OCI-LY7 (cell line): ENCODE results near the gene TMEM154. TPM values are rescaled to one million over a fixed set of nuclear protein-coding genes. Genes with fewer than 3 reads are reported as not detected.

Experiments used
- BruUV-seq: library from RNA; stranded (reverse); fragments of 400-500 nt; replicated peaks from 2 replicates; lab custom pipeline; 2021; lab: Mats Ljungman, UMichigan
- CTCF ChIA-PET: fragments of 300-600 bp; sonication (Branson Sonifier 250); formaldehyde crosslinking; loops from one replicate; lab custom pipeline; 2022; ENCODE audit warnings: antibody characterized with exemption; ENCODE audit not compliant: unreplicated experiment; lab: Charles Lee
- POLR2A ChIA-PET: fragments of 300-600 bp; sonication (Branson Sonifier 250); formaldehyde crosslinking; loops from one replicate; lab custom pipeline; 2022; ENCODE audit warnings: antibody characterized with exemption; lab: Charles Lee
- DNase-seq: peaks from one replicate; pipeline ENCODE4 v3.0.0-alpha.2; 2015; ENCODE audit warnings: low spot score
- H2AFZ ChIP-seq: fragments of 200-600 bp; sonication (generic), shearing (Covaris generic); 2 replicates; pipeline ENCODE4 v1.6.1; 2014; ENCODE audit warnings: mild to moderate bottlenecking, antibody characterized with exemption, low read length, moderate library complexity
- H3K27ac ChIP-seq: fragments of 200-600 bp; sonication (generic); 2 replicates; pipeline ENCODE4 v1.5.1; 2014; ENCODE audit warnings: mixed run types, low read depth, mild to moderate bottlenecking, moderate library complexity, low read length, inconsistent platforms; ENCODE audit not compliant: poor library complexity, severe bottlenecking
- H3K36me3 ChIP-seq: fragments of 200-600 bp; sonication (generic); 2 replicates; pipeline ENCODE4 v1.6.1; 2014; ENCODE audit warnings: mild to moderate bottlenecking, antibody characterized with exemption, low read length, moderate library complexity, mixed read lengths; ENCODE audit not compliant: insufficient read depth
- H3K4me1 ChIP-seq: fragments of 200-600 bp; sonication (generic); 2 replicates; pipeline ENCODE4 v1.5.1; 2014; ENCODE audit warnings: mild to moderate bottlenecking, low read length; ENCODE audit not compliant: insufficient read depth, poor library complexity, severe bottlenecking
- H3K4me2 ChIP-seq: fragments of 200-600 bp; sonication (generic); 2 replicates; pipeline ENCODE4 v1.6.1; 2014; ENCODE audit warnings: mild to moderate bottlenecking, low read length
- H3K4me3 ChIP-seq: fragments of 200-600 bp; sonication (generic); 2 replicates; pipeline ENCODE4 v1.5.1; 2014; ENCODE audit warnings: mild to moderate bottlenecking, low read depth, low read length; ENCODE audit not compliant: poor library complexity, severe bottlenecking
- H3K79me2 ChIP-seq: fragments of 200-600 bp; sonication (generic); 2 replicates; pipeline ENCODE4 v1.6.1; 2016; ENCODE audit warnings: low read depth, mild to moderate bottlenecking, low read length, moderate library complexity, mixed read lengths; ENCODE audit not compliant: insufficient read depth
- H3K9me2 ChIP-seq: fragments of 200-600 bp; sonication (generic); 2 replicates; pipeline ENCODE4 v1.6.1; 2016; ENCODE audit warnings: mild to moderate bottlenecking, low read length, mixed read lengths; ENCODE audit not compliant: insufficient read depth
- H3K9me3 ChIP-seq: fragments of 200-600 bp; sonication (generic); 2 replicates; pipeline ENCODE4 v1.6.1; 2014; ENCODE audit warnings: mild to moderate bottlenecking, mixed run types, low read length, mixed read lengths
- H4K20me1 ChIP-seq: fragments of 200-600 bp; sonication (generic); 2 replicates; pipeline ENCODE4 v1.6.1; 2014; ENCODE audit warnings: mild to moderate bottlenecking, antibody characterized with exemption, low read length, moderate library complexity, mixed read lengths; ENCODE audit not compliant: insufficient read depth
- CTCF ChIP-seq: fragments of 200-600 bp; sonication (generic); conservative IDR thresholded peaks from 2 replicates; pipeline ENCODE4 v1.5.1; 2014; ENCODE audit warnings: mild to moderate bottlenecking, antibody characterized with exemption, low read length, moderate library complexity, mixed read lengths
- EZH2phosphoT487 ChIP-seq: fragments of 200-600 bp; sonication (generic); IDR thresholded peaks from 2 replicates; pipeline ENCODE4 v1.6.1; 2018; ENCODE audit warnings: low read depth, borderline replicate concordance, mild to moderate bottlenecking, mixed run types, antibody characterized with exemption, low read length, moderate library complexity, mixed read lengths
- intact Hi-C: fragments of 100-400 bp; cut with micrococcal nuclease; formaldehyde crosslinking; loops from one replicate; pipeline ENCODE4 v1.10.0; 2022; ENCODE audit not compliant: unreplicated experiment
- total RNA-seq, 2 experiments: library from RNA; depleted of rRNA in 1 of 2; stranded (reverse); fragments of >200 nt in 1 of 2; shearing (Covaris generic) in 1 of 2; gene quantifications; 2 replicates each; pipeline ENCODE4 v1.2.3, GENCODE V29; 2014 to 2022

Gene TMEM154
- total RNA-seq, 2 experiments from 2014 or later = 17.6 to 59.6 TPM

DNA sequence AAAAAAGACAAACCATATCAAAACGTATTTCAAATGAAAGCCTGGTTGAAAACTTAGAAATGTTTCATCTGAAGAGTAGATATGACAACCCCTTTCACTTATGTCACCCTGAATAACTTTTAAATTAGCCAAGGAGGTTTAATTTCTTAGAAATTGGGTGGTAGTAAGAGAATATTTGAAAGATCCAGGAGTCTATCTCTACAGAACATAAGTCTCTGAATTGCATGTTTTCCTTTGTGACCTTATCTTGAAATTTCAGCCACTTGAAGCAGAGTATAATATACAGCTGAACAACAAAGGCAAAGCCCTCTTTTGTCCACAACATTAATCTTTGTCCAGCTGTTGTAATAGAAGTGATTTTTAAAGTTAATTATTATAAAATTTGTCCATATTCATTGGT lies 49.5 kb downstream of the TMEM154 start:
- no peaks in the 10 kb centered on the region for H3K9me2 ChIP-seq
- peaks cover 45% of the 10 kb centered on the region for H3K36me3 ChIP-seq
- H2AFZ ChIP-seq = no peak overlapping the region
- TF ChIP-seq EZH2phosphoT487 (no peak), CTCF (no peak)
- H3K9me3 ChIP-seq = no peaks in the 10 kb centered on the region
- ChIA-PET POLR2A (interaction anchor here (0.8 to 1.6 kb wide), 8 partner anchors 12 to 212 kb away, joined by 3 to 5 read pairs (median 4); no protein-coding TSS in a partner anchor), CTCF (interaction anchor here (1.1 kb wide), 1 partner anchor 19 kb away, joined by 3 read pairs; no protein-coding TSS in a partner anchor)
- no TSS peak for BruUV-seq
- intact Hi-C loops = no loop called here
- H3K4me1 ChIP-seq = peaks cover 12% of the 10 kb centered on the region
- H3K27ac ChIP-seq = no peak overlapping the region
- H4K20me1 ChIP-seq = no peaks in the 10 kb centered on the region
- H3K79me2 ChIP-seq = no peaks in the 10 kb centered on the region
- H3K4me2 ChIP-seq = no peak overlapping the region
- no peak overlapping the region for H3K4me3 ChIP-seq
- DNase-seq = no peak

GRCh38 chr4:152629908-152630307 lies 49.9 kb downstream of the TMEM154 start:
- CTCF ChIA-PET = interaction anchor here (1.1 kb wide), 1 partner anchor 19 kb away, joined by 3 read pairs; no protein-coding TSS in a partner anchor
- H3K9me2 ChIP-seq = no peaks in the 10 kb centered on the region
- H2AFZ ChIP-seq = no peak overlapping the region
- no peak for TF ChIP-seq EZH2phosphoT487
- no peak for TF ChIP-seq CTCF
- no peak overlapping the region for H3K4me3 ChIP-seq
- POLR2A ChIA-PET = interaction anchor here (1.0 to 1.6 kb wide), 4 partner anchors 13 to 99 kb away, joined by 3 to 5 read pairs (median 4); no protein-coding TSS in a partner anchor
- H3K36me3 ChIP-seq = peaks cover 45% of the 10 kb centered on the region
- no peak for DNase-seq
- no peak overlapping the region for H3K27ac ChIP-seq
- H3K9me3 ChIP-seq = no peaks in the 10 kb centered on the region
- no peaks in the 10 kb centered on the region for H3K79me2 ChIP-seq
- no peaks in the 10 kb centered on the region for H4K20me1 ChIP-seq
- intact Hi-C loops = no loop called here
- no TSS peak for BruUV-seq
- no peak overlapping the region for H3K4me2 ChIP-seq
- peaks cover 9% of the 10 kb centered on the region for H3K4me1 ChIP-seq

- H3K4me2 ChIP-seq = no peak overlapping the region
- TF ChIP-seq CTCF (no peak), EZH2phosphoT487 (no peak)
- H3K36me3 ChIP-seq = peaks cover 38% of the 10 kb centered on the region
- H2AFZ ChIP-seq = no peak overlapping the region
- H3K27ac ChIP-seq = no peak overlapping the region
- H3K4me3 ChIP-seq = no peak overlapping the region
- intact Hi-C loops = no loop called here
- no peak for DNase-seq
- POLR2A ChIA-PET = interaction anchor here (0.6 to 1.1 kb wide), 4 partner anchors 20 to 318 kb away, joined by 3 read pairs; no protein-coding TSS in a partner anchor
- no peaks in the 10 kb centered on the region for H4K20me1 ChIP-seq
- CTCF ChIA-PET = interaction anchor here (0.6 kb wide), 1 partner anchor 72 kb away, joined by 3 read pairs; no protein-coding TSS in a partner anchor
- BruUV-seq = no TSS peak
- H3K4me1 ChIP-seq = no peaks in the 10 kb centered on the region
- H3K9me3 ChIP-seq = no peaks in the 10 kb centered on the region
- H3K9me2 ChIP-seq = no peaks in the 10 kb centered on the region
- H3K79me2 ChIP-seq = no peaks in the 10 kb centered on the region
Measured at GRCh38 chr4:152628128-152628527, 51.7 kb downstream of the TMEM154 start.
